Heart left ventricle (tissue), 13 donors: ENCODE results near the gene PHF2.

Experiments used
- POLR2A ChIP-seq, 2 donors: fragments of 450-650 bp; IDR thresholded peaks; one replicate each; pipeline ENCODE4 v1.6.1; 2017; ENCODE audit warnings: antibody characterized with exemption in 2 of 2, mild to moderate bottlenecking in 2 of 2, moderate library complexity in 2 of 2
- TF ChIP-seq, protein P1 (sequence below), 12 donors: fragments of 200-600 bp; sonication (generic) in 4 of 12; IDR thresholded peaks; one replicate each; pipeline versions ENCODE4 v1.5.0 to v1.8.0; 2018 to 2022; ENCODE audit warnings: antibody characterized with exemption in 12 of 12, mild to moderate bottlenecking in 5 of 12
- donor health status: ischemic (EF 13 %, LVEDD 7.1; RV severe dilation, severe dysfunction).
- donor health status: DM: no; HTN: yes; CAD: no.
- donor health status: DM: no; HTN: no; CAD: no.
- donor health status: ischemic (EF 25% LVEDD 6.9; RV normal size, moderate dysfunction).
- donor health status: ischemic (EF 25% LVEDD 5.7; RV mildly dilated, moderate dysfunction).
- donor health status: ischemic (EF 35%, LVEDD 5.7; RV mildly dilated, moderate dysfunction).
- donor health status: nonischemic (EF 11% LVEDD 7.7; RV severe dilation, severe dysfunction).
- donor health status: DM: yes; HTN: yes; CAD: no.
- donor health status: PGD.
- donor health status: ischemic (EF 29% LVEDD 5.4; RV normal size, mild dysfunction).
- donor health status: nonischemic (EF 23%, LVEDD 6.1; RV moderate dilation, normal function).

GRCh38 chr9:93634311-93635185 is 58.2 kb downstream of the PHF2 start:
- TF ChIP-seq, protein P1, sequence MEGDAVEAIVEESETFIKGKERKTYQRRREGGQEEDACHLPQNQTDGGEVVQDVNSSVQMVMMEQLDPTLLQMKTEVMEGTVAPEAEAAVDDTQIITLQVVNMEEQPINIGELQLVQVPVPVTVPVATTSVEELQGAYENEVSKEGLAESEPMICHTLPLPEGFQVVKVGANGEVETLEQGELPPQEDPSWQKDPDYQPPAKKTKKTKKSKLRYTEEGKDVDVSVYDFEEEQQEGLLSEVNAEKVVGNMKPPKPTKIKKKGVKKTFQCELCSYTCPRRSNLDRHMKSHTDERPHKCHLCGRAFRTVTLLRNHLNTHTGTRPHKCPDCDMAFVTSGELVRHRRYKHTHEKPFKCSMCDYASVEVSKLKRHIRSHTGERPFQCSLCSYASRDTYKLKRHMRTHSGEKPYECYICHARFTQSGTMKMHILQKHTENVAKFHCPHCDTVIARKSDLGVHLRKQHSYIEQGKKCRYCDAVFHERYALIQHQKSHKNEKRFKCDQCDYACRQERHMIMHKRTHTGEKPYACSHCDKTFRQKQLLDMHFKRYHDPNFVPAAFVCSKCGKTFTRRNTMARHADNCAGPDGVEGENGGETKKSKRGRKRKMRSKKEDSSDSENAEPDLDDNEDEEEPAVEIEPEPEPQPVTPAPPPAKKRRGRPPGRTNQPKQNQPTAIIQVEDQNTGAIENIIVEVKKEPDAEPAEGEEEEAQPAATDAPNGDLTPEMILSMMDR (IDR thresholded peaks at IDR 0.05): no peak
- TF ChIP-seq POLR2A (IDR thresholded peaks at IDR 0.05): no peak
